ENCODE measurements around the gene PVALB. TPM values are rescaled to one million over a fixed set of nuclear protein-coding genes. Genes with fewer than 3 reads are reported as not detected.

The PVALB gene
- polyA plus RNA-seq, 1 of the 3 experiments (the other 2 are of a cell fraction): not detected

DNA sequence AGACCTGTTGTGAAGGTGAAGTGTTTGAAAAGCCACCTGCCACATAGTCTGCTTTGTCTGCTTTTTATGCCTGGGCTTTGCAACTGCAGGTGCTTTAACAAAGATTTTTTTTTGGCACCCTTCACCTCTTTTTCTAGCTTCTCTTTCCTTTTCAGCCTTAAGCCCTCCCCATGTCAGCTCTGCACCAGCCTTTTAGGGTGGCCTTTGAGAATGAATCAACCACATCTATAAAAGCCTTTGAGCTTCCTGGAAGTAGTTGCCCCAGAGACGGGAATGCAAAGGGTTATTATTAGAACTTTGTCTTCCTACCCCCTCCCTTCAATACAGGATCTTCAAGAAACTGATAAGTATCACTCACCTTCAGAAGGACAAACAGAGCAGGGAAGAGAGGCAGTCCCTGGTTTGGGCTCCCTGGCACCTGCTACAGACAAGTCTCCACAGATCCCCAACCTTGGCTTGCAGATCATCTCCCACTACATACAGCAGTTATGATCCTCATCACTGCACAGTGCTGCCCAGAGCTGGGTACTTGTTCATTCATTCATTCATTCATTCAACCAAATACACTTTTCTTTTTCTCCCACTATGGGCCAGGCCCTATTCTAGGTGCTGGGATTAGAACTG, 8.0 kb downstream of the PVALB start (continued):
- TF ChIP-seq GATA2 (CRISPR knock-in tag; IDR thresholded peaks at IDR 0.05): no peak
- TF ChIP-seq, protein P1, sequence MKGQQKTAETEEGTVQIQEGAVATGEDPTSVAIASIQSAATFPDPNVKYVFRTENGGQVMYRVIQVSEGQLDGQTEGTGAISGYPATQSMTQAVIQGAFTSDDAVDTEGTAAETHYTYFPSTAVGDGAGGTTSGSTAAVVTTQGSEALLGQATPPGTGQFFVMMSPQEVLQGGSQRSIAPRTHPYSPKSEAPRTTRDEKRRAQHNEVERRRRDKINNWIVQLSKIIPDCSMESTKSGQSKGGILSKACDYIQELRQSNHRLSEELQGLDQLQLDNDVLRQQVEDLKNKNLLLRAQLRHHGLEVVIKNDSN (IDR thresholded peaks at IDR 0.05; ENCODE audit: borderline replicate concordance, low read depth): no peak
- TF ChIP-seq GABPA (IDR thresholded peaks at IDR 0.05; ENCODE audit: low read depth): no peak
- TF ChIP-seq, protein P2, sequence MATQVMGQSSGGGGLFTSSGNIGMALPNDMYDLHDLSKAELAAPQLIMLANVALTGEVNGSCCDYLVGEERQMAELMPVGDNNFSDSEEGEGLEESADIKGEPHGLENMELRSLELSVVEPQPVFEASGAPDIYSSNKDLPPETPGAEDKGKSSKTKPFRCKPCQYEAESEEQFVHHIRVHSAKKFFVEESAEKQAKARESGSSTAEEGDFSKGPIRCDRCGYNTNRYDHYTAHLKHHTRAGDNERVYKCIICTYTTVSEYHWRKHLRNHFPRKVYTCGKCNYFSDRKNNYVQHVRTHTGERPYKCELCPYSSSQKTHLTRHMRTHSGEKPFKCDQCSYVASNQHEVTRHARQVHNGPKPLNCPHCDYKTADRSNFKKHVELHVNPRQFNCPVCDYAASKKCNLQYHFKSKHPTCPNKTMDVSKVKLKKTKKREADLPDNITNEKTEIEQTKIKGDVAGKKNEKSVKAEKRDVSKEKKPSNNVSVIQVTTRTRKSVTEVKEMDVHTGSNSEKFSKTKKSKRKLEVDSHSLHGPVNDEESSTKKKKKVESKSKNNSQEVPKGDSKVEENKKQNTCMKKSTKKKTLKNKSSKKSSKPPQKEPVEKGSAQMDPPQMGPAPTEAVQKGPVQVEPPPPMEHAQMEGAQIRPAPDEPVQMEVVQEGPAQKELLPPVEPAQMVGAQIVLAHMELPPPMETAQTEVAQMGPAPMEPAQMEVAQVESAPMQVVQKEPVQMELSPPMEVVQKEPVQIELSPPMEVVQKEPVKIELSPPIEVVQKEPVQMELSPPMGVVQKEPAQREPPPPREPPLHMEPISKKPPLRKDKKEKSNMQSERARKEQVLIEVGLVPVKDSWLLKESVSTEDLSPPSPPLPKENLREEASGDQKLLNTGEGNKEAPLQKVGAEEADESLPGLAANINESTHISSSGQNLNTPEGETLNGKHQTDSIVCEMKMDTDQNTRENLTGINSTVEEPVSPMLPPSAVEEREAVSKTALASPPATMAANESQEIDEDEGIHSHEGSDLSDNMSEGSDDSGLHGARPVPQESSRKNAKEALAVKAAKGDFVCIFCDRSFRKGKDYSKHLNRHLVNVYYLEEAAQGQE (IDR thresholded peaks at IDR 0.05; ENCODE audit: low read depth, low read length): no peak
- no peak for TF ChIP-seq JUND (IDR thresholded peaks at IDR 0.05)
- TF ChIP-seq EP300 (IDR thresholded peaks at IDR 0.05; ENCODE audit: borderline replicate concordance in 1 of 2, low read depth in 1 of 2, low read length in 1 of 2): no peak
- TF ChIP-seq NFIC (IDR thresholded peaks at IDR 0.05; ENCODE audit: borderline replicate concordance): no peak

DNA sequence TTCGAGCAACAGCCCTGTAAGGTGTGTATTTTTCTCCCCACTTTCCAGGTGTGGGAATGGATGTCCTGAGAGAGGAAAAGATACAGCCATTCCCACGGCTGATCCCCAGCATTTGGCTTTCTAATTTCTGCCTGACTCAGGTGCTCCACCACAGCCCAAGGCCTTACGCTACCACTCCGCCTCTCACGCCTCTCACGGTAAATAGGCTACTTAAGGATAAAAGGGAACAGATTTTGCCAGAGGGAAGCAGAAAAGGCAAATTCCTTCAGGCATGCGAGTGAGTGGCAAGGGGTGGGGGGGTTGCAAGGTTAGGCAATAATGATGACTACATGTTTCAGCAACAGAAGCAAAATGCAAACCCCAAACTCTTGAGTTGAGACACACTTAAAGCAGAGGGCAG, 9.2 kb downstream of the PVALB start:
- CTCF ChIA-PET: interaction anchor here (4.8 kb wide), 1 partner anchor 49 kb away, joined by 32 read pairs; no protein-coding TSS in a partner anchor
- WGBS (ENCODE audit: low lambda C conversion rate): 76% methylated on average over 7 of the region's 7 CpGs
- H3K4me3 ChIP-seq (ENCODE audit: low read depth in 2 of 2, low read length in 1 of 2): no peak overlapping the region
- H3K4me2 ChIP-seq: no peak overlapping the region
- H3K9me2 ChIP-seq: no peaks in the 10 kb centered on the region
- peaks cover 44% of the 10 kb centered on the region for H3K27me3 ChIP-seq (ENCODE audit: insufficient read depth)
- no peak overlapping the region for H3K9ac ChIP-seq
- no peak overlapping the region for H3K27ac ChIP-seq (ENCODE audit: low read depth in 2 of 2, low read length in 1 of 2)
- H3K4me1 ChIP-seq (ENCODE audit: control insufficient read depth in 1 of 2, insufficient read depth in 2 of 2, low read depth in 1 of 2, low read length in 1 of 2): no peaks in the 10 kb centered on the region
- no peak overlapping the region for H2AFZ ChIP-seq (ENCODE audit: low read depth)
- no peaks in the 10 kb centered on the region for H3K79me2 ChIP-seq (ENCODE audit: insufficient read depth)
- H3K36me3 ChIP-seq (replicated peaks in 1 of 2; ENCODE audit: control insufficient read depth in 1 of 2, insufficient read depth in 2 of 2, low read length in 1 of 2): no peaks in the 10 kb centered on the region
- no peaks in the 10 kb centered on the region for H3F3A ChIP-seq (replicated peaks; ENCODE audit: insufficient read depth)
- POLR2A ChIA-PET: no interaction called here
- no peaks in the 10 kb centered on the region for H4K20me1 ChIP-seq (ENCODE audit: insufficient read depth)
- no peaks in the 10 kb centered on the region for H3K9me3 ChIP-seq
- DNase-seq: no peak
- TF ChIP-seq RAD21 (IDR thresholded peaks at IDR 0.05; ENCODE audit: low read length) (no peak), RXRA (IDR thresholded peaks at IDR 0.05; ENCODE audit: borderline replicate concordance, low read depth) (no peak), NRF1 (IDR thresholded peaks at IDR 0.05; ENCODE audit: low read depth, low read length) (no peak), EZH2phosphoT487 (IDR thresholded peaks at IDR 0.05; ENCODE audit: borderline replicate concordance, low read depth) (no peak), SMC3 (IDR thresholded peaks at IDR 0.05; ENCODE audit: low read depth, low read length) (no peak), TCF12 (IDR thresholded peaks at IDR 0.05) (no peak), FOXJ3 (CRISPR knock-in tag; IDR thresholded peaks at IDR 0.05) (no peak), RFX5 (IDR thresholded peaks at IDR 0.05; ENCODE audit: low read length) (no peak), NFIC (IDR thresholded peaks at IDR 0.05; ENCODE audit: borderline replicate concordance) (no peak), GABPA (IDR thresholded peaks at IDR 0.05; ENCODE audit: low read depth) (no peak), JUND (IDR thresholded peaks at IDR 0.05) (no peak), MEF2A (IDR thresholded peaks at IDR 0.05; ENCODE audit: borderline replicate concordance, low read depth) (no peak)
- TF ChIP-seq, protein P3, sequence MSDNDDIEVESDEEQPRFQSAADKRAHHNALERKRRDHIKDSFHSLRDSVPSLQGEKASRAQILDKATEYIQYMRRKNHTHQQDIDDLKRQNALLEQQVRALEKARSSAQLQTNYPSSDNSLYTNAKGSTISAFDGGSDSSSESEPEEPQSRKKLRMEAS (IDR thresholded peaks at IDR 0.05; ENCODE audit: low read depth): no peak
- TF ChIP-seq, protein P4, sequence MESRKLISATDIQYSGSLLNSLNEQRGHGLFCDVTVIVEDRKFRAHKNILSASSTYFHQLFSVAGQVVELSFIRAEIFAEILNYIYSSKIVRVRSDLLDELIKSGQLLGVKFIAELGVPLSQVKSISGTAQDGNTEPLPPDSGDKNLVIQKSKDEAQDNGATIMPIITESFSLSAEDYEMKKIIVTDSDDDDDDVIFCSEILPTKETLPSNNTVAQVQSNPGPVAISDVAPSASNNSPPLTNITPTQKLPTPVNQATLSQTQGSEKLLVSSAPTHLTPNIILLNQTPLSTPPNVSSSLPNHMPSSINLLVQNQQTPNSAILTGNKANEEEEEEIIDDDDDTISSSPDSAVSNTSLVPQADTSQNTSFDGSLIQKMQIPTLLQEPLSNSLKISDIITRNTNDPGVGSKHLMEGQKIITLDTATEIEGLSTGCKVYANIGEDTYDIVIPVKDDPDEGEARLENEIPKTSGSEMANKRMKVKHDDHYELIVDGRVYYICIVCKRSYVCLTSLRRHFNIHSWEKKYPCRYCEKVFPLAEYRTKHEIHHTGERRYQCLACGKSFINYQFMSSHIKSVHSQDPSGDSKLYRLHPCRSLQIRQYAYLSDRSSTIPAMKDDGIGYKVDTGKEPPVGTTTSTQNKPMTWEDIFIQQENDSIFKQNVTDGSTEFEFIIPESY (IDR thresholded peaks at IDR 0.05; ENCODE audit: borderline replicate concordance, low read depth): no peak
- TF ChIP-seq, protein P2 (IDR thresholded peaks at IDR 0.05; ENCODE audit: low read depth, low read length): no peak
- TF ChIP-seq, protein P5, sequence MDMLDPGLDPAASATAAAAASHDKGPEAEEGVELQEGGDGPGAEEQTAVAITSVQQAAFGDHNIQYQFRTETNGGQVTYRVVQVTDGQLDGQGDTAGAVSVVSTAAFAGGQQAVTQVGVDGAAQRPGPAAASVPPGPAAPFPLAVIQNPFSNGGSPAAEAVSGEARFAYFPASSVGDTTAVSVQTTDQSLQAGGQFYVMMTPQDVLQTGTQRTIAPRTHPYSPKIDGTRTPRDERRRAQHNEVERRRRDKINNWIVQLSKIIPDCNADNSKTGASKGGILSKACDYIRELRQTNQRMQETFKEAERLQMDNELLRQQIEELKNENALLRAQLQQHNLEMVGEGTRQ (IDR thresholded peaks at IDR 0.05; ENCODE audit: borderline replicate concordance, low read depth, low read length): no peak

Data from SK-N-SH (cell line).